ENCODE measurements around the gene SLC25A33. TPM values are rescaled to one million over a fixed set of nuclear protein-coding genes. Genes with fewer than 3 reads are reported as not detected.

SLC25A33 gene
- total and polyA plus RNA-seq, 2 experiments from 2014 or later: 13.3 to 18.8 TPM

DNA sequence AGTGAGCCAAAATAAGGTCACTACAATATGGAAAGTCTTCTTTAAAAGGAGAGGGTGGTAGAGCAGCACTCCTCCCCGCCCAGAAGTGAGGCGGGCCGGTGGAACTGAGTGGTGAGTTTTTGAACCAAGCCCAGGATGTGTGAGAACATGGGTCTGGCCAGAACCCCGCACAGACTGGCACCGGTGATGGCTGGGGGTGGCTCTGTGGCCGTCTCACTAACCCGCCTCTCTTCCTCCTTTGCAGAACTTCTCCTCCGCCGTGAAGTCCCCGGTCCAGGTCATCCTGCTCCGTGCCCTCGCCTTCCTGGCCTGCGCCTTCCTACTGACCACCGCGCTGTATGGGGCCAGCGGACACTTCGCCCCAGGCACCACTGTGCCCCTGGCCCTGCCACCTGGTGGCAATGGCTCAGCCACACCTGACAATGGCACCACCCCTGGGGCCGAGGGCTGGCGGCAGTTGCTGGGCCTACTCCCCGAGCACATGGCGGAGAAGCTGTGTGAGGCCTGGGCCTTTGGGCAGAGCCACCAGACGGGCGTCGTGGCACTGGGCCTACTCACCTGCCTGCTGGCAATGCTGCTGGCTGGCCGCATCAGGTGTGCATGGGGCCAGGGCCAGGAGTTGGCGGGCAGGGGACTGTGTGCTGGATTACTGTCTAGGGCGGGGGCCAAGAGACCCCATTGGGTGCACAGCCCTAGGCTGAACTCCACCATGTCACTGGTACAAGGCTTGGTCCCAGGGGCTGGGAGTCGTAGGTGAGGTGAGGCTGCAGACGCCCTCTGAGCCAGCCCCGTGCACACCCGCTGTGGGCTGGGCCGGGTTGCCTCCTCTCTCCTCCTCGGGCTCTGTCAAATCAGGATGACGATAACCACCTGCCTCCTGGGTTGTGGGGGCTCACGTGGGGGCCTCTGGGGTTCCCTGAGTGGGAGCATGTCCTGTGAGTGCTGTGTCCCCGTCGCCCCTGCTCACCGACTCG, 61.9 kb downstream of the SLC25A33 start:
- Histone ChIP-seq H3K9me2 (ENCODE audit: insufficient read depth) (no peaks in the 10 kb centered on the region), H3K4me1 (ENCODE audit: insufficient read depth) (no peaks in the 10 kb centered on the region), H3F3A (replicated peaks; ENCODE audit: low read depth) (no peaks in the 10 kb centered on the region), H3K79me2 (replicated peaks; ENCODE audit: insufficient read depth) (no peaks in the 10 kb centered on the region; the same call in 1 of the 2 replicates), H3K27ac (ENCODE audit: low read depth) (no peak overlapping the region), H4K20me1 (replicated peaks; ENCODE audit: insufficient read depth) (peaks cover 6% of the 10 kb centered on the region; the same call in 1 of the 2 replicates), H3K4me2 (no peak overlapping the region), H3K4me3 (no peak overlapping the region), H2AFZ (no peak overlapping the region), H3K27me3 (ENCODE audit: insufficient read depth) (no peaks in the 10 kb centered on the region), H3K36me3 (ENCODE audit: insufficient read depth) (peaks cover 10% of the 10 kb centered on the region; the same call in 1 of the 2 replicates)
- Mint-ChIP-seq H3K4me3 (no peak overlapping the region), H3K36me3 (ENCODE audit: low read depth) (peaks cover 28% of the 10 kb centered on the region), H3K9me3 (no peaks in the 10 kb centered on the region; the same call in 2 of the 3 replicates), H3K27me3 (ENCODE audit: insufficient read depth, low read depth, poor library complexity) (peaks cover 6% of the 10 kb centered on the region), H3K4me1 (0 out of 3 replicates have a peak, but pooled peaks cover 2% of the 10 kb centered on the region), H3K27ac (no peak overlapping the region)
- TF ChIP-seq JUNB (IDR thresholded peaks at IDR 0.05; ENCODE audit: unreplicated experiment) (no peak), EZH2 (IDR thresholded peaks at IDR 0.05; ENCODE audit: low read depth, unreplicated experiment) (no peak), ZNF331 (CRISPR knock-in tag; IDR thresholded peaks at IDR 0.05; ENCODE audit: low read depth) (no peak), POLR2AphosphoS5 (IDR thresholded peaks at IDR 0.05; ENCODE audit: low read depth) (no peak), NANOG (IDR thresholded peaks at IDR 0.05; ENCODE audit: borderline replicate concordance) (no peak), CREB1 (CRISPR knock-in tag; IDR thresholded peaks at IDR 0.05; ENCODE audit: low read depth) (no peak), EZH2phosphoT487 (IDR thresholded peaks at IDR 0.05; ENCODE audit: unreplicated experiment) (no peak), ZNF114 (CRISPR knock-in tag; IDR thresholded peaks at IDR 0.05) (no peak), STAT1 (IDR thresholded peaks at IDR 0.05; ENCODE audit: unreplicated experiment) (no peak)
- TF ChIP-seq, protein P1, sequence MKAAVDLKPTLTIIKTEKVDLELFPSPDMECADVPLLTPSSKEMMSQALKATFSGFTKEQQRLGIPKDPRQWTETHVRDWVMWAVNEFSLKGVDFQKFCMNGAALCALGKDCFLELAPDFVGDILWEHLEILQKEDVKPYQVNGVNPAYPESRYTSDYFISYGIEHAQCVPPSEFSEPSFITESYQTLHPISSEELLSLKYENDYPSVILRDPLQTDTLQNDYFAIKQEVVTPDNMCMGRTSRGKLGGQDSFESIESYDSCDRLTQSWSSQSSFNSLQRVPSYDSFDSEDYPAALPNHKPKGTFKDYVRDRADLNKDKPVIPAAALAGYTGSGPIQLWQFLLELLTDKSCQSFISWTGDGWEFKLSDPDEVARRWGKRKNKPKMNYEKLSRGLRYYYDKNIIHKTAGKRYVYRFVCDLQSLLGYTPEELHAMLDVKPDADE (IDR thresholded peaks at IDR 0.05): no peak
- TF ChIP-seq, protein P2, sequence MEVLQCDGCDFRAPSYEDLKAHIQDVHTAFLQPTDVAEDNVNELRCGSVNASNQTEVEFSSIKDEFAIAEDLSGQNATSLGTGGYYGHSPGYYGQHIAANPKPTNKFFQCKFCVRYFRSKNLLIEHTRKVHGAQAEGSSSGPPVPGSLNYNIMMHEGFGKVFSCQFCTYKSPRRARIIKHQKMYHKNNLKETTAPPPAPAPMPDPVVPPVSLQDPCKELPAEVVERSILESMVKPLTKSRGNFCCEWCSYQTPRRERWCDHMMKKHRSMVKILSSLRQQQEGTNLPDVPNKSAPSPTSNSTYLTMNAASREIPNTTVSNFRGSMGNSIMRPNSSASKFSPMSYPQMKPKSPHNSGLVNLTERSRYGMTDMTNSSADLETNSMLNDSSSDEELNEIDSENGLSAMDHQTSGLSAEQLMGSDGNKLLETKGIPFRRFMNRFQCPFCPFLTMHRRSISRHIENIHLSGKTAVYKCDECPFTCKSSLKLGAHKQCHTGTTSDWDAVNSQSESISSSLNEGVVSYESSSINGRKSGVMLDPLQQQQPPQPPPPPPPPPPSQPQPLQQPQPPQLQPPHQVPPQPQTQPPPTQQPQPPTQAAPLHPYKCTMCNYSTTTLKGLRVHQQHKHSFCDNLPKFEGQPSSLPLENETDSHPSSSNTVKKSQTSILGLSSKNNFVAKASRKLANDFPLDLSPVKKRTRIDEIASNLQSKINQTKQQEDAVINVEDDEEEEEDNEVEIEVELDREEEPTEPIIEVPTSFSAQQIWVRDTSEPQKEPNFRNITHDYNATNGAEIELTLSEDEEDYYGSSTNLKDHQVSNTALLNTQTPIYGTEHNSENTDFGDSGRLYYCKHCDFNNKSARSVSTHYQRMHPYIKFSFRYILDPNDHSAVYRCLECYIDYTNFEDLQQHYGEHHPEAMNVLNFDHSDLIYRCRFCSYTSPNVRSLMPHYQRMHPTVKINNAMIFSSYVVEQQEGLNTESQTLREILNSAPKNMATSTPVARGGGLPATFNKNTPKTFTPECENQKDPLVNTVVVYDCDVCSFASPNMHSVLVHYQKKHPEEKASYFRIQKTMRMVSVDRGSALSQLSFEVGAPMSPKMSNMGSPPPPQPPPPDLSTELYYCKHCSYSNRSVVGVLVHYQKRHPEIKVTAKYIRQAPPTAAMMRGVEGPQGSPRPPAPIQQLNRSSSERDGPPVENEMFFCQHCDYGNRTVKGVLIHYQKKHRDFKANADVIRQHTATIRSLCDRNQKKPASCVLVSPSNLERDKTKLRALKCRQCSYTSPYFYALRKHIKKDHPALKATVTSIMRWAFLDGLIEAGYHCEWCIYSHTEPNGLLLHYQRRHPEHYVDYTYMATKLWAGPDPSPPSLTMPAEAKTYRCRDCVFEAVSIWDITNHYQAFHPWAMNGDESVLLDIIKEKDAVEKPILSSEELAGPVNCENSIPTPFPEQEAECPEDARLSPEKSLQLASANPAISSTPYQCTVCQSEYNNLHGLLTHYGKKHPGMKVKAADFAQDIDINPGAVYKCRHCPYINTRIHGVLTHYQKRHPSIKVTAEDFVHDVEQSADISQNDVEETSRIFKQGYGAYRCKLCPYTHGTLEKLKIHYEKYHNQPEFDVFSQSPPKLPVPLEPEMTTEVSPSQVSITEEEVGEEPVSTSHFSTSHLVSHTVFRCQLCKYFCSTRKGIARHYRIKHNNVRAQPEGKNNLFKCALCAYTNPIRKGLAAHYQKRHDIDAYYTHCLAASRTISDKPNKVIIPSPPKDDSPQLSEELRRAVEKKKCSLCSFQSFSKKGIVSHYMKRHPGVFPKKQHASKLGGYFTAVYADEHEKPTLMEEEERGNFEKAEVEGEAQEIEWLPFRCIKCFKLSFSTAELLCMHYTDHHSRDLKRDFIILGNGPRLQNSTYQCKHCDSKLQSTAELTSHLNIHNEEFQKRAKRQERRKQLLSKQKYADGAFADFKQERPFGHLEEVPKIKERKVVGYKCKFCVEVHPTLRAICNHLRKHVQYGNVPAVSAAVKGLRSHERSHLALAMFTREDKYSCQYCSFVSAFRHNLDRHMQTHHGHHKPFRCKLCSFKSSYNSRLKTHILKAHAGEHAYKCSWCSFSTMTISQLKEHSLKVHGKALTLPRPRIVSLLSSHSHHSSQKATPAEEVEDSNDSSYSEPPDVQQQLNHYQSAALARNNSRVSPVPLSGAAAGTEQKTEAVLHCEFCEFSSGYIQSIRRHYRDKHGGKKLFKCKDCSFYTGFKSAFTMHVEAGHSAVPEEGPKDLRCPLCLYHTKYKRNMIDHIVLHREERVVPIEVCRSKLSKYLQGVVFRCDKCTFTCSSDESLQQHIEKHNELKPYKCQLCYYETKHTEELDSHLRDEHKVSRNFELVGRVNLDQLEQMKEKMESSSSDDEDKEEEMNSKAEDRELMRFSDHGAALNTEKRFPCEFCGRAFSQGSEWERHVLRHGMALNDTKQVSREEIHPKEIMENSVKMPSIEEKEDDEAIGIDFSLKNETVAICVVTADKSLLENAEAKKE (CRISPR knock-in tag; IDR thresholded peaks at IDR 0.05): no peak
- TF ChIP-seq, protein P3, sequence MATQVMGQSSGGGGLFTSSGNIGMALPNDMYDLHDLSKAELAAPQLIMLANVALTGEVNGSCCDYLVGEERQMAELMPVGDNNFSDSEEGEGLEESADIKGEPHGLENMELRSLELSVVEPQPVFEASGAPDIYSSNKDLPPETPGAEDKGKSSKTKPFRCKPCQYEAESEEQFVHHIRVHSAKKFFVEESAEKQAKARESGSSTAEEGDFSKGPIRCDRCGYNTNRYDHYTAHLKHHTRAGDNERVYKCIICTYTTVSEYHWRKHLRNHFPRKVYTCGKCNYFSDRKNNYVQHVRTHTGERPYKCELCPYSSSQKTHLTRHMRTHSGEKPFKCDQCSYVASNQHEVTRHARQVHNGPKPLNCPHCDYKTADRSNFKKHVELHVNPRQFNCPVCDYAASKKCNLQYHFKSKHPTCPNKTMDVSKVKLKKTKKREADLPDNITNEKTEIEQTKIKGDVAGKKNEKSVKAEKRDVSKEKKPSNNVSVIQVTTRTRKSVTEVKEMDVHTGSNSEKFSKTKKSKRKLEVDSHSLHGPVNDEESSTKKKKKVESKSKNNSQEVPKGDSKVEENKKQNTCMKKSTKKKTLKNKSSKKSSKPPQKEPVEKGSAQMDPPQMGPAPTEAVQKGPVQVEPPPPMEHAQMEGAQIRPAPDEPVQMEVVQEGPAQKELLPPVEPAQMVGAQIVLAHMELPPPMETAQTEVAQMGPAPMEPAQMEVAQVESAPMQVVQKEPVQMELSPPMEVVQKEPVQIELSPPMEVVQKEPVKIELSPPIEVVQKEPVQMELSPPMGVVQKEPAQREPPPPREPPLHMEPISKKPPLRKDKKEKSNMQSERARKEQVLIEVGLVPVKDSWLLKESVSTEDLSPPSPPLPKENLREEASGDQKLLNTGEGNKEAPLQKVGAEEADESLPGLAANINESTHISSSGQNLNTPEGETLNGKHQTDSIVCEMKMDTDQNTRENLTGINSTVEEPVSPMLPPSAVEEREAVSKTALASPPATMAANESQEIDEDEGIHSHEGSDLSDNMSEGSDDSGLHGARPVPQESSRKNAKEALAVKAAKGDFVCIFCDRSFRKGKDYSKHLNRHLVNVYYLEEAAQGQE (IDR thresholded peaks at IDR 0.05; ENCODE audit: unreplicated experiment): no peak
- TF ChIP-seq, protein P4, sequence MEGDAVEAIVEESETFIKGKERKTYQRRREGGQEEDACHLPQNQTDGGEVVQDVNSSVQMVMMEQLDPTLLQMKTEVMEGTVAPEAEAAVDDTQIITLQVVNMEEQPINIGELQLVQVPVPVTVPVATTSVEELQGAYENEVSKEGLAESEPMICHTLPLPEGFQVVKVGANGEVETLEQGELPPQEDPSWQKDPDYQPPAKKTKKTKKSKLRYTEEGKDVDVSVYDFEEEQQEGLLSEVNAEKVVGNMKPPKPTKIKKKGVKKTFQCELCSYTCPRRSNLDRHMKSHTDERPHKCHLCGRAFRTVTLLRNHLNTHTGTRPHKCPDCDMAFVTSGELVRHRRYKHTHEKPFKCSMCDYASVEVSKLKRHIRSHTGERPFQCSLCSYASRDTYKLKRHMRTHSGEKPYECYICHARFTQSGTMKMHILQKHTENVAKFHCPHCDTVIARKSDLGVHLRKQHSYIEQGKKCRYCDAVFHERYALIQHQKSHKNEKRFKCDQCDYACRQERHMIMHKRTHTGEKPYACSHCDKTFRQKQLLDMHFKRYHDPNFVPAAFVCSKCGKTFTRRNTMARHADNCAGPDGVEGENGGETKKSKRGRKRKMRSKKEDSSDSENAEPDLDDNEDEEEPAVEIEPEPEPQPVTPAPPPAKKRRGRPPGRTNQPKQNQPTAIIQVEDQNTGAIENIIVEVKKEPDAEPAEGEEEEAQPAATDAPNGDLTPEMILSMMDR (conservative IDR thresholded peaks at IDR 0.05; ENCODE audit: low read depth in 2 of 2): no peak
- DNase-seq (ENCODE audit: low spot score) (no peak), ATAC-seq (no peak)
